H1 (cell line): Measurements from ENCODE around the gene MRM2. TPM values are rescaled to one million over a fixed set of nuclear protein-coding genes. Genes with fewer than 3 reads are reported as not detected.

Experiments
- BRCA1 ChIP-seq: IDR thresholded peaks from 2 replicates; pipeline ENCODE4 v1.6.1; 2012; ENCODE audit warnings: low read depth, low read length, improper control_type of control experiment
- CBX8 ChIP-seq: fragments of 300-800, 300-1000 bp; sonication (generic); IDR thresholded peaks from 2 replicates; pipeline ENCODE4 v1.7.1; 2016; ENCODE audit warnings: low read depth, low read length, borderline replicate concordance
- GABPA ChIP-seq: IDR thresholded peaks from 2 replicates; pipeline ENCODE4 v1.6.1; 2011; ENCODE audit warnings: mild to moderate bottlenecking, low read length, moderate library complexity, borderline replicate concordance; ENCODE audit not compliant: insufficient read depth
- KDM1A ChIP-seq: fragments of 200-600, 300-600 bp; sonication (generic); IDR thresholded peaks from 2 replicates; pipeline ENCODE4 v1.7.1; 2016; ENCODE audit warnings: mild to moderate bottlenecking, low read length, borderline replicate concordance
- KDM5A ChIP-seq: fragments of 200-600 bp; IDR thresholded peaks from 2 replicates; pipeline ENCODE4 v1.7.1; 2012; ENCODE audit warnings: mild to moderate bottlenecking, low read length, inconsistent platforms, mixed read lengths
- RFX5 ChIP-seq: IDR thresholded peaks from 2 replicates; pipeline ENCODE4 v1.6.1; 2011; ENCODE audit warnings: low read depth, low read length, improper control_type of control experiment, borderline replicate concordance
- SAP30 ChIP-seq: fragments of 300-600 bp; sonication (generic); IDR thresholded peaks from 2 replicates; pipeline ENCODE4 v1.7.1; 2012; ENCODE audit warnings: low read length, moderate library complexity, mild to moderate bottlenecking, inconsistent platforms; ENCODE audit not compliant: insufficient read depth, insufficient replicate concordance
- SIX5 ChIP-seq: IDR thresholded peaks from 2 replicates; pipeline ENCODE4 v1.6.1; 2011; ENCODE audit warnings: mild to moderate bottlenecking, low read depth, low read length
- TAF1 ChIP-seq: IDR thresholded peaks from 2 replicates; pipeline ENCODE4 v1.6.1; 2011; ENCODE audit warnings: mild to moderate bottlenecking, low read depth, low read length
- polyA plus RNA-seq, 7 experiments: library from polyadenylated mRNA; depleted of rRNA in 3 of 7; stranded (reverse) in 5 of 7; unstranded in 2 of 7; fragments of >200 nt in 5 of 7; fragments of 200-250 nt in 2 of 7; gene quantifications; 1 replicate in 5 of 7; 2 replicates in 1 of 7; 4 replicates in 1 of 7; pipeline versions ENCODE4 v1.2.1 to v1.2.3, GENCODE V29; 2011 to 2013; ENCODE audit warnings: missing spikeins in 2 of 7, mixed read lengths in 2 of 7
- total RNA-seq: library from RNA; stranded (reverse); fragmentation: NEBNext Ultra II Directional; extraction: Animal tissue kit (Norgen Biotek cat#: 25700); gene quantifications from 2 replicates; pipeline ENCODE4 v1.2.1, GENCODE V29; 2021
- TF ChIP-seq, protein P1 (sequence below): fragments of 300-600 bp; sonication (generic); IDR thresholded peaks from 2 replicates; pipeline ENCODE4 v1.7.1; 2012; ENCODE audit warnings: low read length, moderate library complexity, mild to moderate bottlenecking, inconsistent platforms; ENCODE audit not compliant: insufficient replicate concordance

Gene MRM2
- total and polyA plus RNA-seq, 2 of the 8 experiments (the other 6 are each of a cell fraction or from before 2014, with no cell fraction given): 17.2 to 38.6 TPM

DNA sequence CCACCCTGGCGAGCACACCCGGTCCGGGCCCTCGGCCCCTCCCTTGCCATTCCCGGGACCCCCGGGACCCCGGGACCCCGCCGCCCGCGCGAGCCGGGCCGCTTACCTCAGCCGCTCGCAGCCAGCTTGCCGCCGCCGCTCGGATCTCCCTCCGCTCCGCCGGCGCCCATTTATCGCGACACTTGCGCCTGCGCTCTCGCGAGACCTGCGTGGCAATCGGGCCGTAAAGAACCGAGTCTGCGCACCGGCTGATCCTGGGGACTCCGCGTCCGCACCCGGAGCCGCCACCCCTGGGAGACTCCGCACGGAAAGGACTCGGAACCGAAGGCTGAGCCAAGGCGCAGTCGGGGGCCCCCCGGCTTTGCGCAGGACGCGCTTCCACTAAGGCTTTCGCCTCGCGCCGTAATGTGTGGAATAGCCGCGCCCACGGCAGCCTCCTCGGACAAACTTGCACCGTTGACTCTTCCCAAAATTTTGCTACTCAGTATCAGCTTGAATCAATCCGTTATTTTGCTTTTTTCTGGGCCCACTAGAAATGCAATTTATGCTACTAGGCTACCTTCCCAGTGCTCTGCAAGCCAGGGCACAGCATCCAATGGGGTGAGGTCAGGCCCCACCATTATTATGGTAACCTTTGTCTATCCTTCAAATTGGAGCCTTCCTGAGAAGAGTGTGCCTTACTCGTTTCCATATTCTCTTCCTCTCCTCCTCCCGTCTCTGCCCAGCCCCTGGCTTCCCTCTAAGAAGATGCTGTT, 9.1 kb downstream of the MRM2 start, which contains the start of gene MAD1L1 (continued):
- TF ChIP-seq, protein P1, sequence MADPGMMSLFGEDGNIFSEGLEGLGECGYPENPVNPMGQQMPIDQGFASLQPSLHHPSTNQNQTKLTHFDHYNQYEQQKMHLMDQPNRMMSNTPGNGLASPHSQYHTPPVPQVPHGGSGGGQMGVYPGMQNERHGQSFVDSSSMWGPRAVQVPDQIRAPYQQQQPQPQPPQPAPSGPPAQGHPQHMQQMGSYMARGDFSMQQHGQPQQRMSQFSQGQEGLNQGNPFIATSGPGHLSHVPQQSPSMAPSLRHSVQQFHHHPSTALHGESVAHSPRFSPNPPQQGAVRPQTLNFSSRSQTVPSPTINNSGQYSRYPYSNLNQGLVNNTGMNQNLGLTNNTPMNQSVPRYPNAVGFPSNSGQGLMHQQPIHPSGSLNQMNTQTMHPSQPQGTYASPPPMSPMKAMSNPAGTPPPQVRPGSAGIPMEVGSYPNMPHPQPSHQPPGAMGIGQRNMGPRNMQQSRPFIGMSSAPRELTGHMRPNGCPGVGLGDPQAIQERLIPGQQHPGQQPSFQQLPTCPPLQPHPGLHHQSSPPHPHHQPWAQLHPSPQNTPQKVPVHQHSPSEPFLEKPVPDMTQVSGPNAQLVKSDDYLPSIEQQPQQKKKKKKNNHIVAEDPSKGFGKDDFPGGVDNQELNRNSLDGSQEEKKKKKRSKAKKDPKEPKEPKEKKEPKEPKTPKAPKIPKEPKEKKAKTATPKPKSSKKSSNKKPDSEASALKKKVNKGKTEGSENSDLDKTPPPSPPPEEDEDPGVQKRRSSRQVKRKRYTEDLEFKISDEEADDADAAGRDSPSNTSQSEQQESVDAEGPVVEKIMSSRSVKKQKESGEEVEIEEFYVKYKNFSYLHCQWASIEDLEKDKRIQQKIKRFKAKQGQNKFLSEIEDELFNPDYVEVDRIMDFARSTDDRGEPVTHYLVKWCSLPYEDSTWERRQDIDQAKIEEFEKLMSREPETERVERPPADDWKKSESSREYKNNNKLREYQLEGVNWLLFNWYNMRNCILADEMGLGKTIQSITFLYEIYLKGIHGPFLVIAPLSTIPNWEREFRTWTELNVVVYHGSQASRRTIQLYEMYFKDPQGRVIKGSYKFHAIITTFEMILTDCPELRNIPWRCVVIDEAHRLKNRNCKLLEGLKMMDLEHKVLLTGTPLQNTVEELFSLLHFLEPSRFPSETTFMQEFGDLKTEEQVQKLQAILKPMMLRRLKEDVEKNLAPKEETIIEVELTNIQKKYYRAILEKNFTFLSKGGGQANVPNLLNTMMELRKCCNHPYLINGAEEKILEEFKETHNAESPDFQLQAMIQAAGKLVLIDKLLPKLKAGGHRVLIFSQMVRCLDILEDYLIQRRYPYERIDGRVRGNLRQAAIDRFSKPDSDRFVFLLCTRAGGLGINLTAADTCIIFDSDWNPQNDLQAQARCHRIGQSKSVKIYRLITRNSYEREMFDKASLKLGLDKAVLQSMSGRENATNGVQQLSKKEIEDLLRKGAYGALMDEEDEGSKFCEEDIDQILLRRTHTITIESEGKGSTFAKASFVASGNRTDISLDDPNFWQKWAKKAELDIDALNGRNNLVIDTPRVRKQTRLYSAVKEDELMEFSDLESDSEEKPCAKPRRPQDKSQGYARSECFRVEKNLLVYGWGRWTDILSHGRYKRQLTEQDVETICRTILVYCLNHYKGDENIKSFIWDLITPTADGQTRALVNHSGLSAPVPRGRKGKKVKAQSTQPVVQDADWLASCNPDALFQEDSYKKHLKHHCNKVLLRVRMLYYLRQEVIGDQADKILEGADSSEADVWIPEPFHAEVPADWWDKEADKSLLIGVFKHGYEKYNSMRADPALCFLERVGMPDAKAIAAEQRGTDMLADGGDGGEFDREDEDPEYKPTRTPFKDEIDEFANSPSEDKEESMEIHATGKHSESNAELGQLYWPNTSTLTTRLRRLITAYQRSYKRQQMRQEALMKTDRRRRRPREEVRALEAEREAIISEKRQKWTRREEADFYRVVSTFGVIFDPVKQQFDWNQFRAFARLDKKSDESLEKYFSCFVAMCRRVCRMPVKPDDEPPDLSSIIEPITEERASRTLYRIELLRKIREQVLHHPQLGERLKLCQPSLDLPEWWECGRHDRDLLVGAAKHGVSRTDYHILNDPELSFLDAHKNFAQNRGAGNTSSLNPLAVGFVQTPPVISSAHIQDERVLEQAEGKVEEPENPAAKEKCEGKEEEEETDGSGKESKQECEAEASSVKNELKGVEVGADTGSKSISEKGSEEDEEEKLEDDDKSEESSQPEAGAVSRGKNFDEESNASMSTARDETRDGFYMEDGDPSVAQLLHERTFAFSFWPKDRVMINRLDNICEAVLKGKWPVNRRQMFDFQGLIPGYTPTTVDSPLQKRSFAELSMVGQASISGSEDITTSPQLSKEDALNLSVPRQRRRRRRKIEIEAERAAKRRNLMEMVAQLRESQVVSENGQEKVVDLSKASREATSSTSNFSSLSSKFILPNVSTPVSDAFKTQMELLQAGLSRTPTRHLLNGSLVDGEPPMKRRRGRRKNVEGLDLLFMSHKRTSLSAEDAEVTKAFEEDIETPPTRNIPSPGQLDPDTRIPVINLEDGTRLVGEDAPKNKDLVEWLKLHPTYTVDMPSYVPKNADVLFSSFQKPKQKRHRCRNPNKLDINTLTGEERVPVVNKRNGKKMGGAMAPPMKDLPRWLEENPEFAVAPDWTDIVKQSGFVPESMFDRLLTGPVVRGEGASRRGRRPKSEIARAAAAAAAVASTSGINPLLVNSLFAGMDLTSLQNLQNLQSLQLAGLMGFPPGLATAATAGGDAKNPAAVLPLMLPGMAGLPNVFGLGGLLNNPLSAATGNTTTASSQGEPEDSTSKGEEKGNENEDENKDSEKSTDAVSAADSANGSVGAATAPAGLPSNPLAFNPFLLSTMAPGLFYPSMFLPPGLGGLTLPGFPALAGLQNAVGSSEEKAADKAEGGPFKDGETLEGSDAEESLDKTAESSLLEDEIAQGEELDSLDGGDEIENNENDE: peak; percentile 100
- no peak for TF ChIP-seq SIX5
- TF ChIP-seq SAP30: no peak
- TF ChIP-seq KDM5A: no peak
- no peak for TF ChIP-seq GABPA
- no peak for TF ChIP-seq CBX8
- TF ChIP-seq BRCA1: peak; percentile 95
- no peak; the same call in none of the 2 replicates for TF ChIP-seq KDM1A
- TF ChIP-seq RFX5: no peak
- peak; percentile 83 for TF ChIP-seq TAF1
